Panc1 (cell line): ENCODE measurements around the gene TM7SF3.

Experiments used
- POLR2AphosphoS5 ChIP-seq: IDR thresholded peaks from 2 replicates; pipeline ENCODE4 v1.6.1; 2012; ENCODE audit warnings: mild to moderate bottlenecking, low read depth, low read length, moderate library complexity
- SIN3A ChIP-seq: IDR thresholded peaks from 2 replicates; pipeline ENCODE4 v1.6.1; 2012; ENCODE audit warnings: low read depth, mild to moderate bottlenecking, low read length, moderate library complexity, borderline replicate concordance; ENCODE audit not compliant: insufficient read depth
- TF ChIP-seq, protein P1 (sequence below): fragments of 450-650 bp; IDR thresholded peaks from 2 replicates; pipeline ENCODE4 v1.5.1; 2017; ENCODE audit warnings: mild to moderate bottlenecking
- TF ChIP-seq, protein P2 (sequence below), 2 experiments: IDR thresholded peaks; 2 replicates each; pipeline ENCODE4 v1.6.1; 2011 to 2012; ENCODE audit warnings: low read depth in 2 of 2, control low read depth in 1 of 2, low read length in 1 of 2, mild to moderate bottlenecking in 1 of 2, moderate library complexity in 1 of 2; ENCODE audit not compliant: insufficient read depth in 1 of 2

DNA sequence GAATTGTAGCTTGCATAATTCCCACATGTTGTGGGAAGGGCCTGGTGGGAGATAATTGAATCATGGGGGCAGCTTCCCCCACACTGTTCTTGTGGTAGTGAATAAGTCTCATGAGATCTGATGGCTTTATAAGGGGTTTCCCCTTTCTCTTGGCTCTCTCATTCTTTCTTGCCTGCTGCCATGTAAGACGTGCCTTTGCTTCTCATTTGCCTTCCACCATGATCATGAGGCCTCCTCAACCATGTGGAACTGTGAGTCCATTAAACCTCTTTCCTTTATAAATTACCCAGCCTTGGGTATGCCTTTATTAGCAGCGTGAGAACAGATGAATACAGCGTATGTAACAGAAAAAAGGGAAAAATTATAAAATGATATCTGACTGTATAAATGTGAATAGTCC is 47.1 kb upstream of the TM7SF3 start:
- TF ChIP-seq, protein P1, sequence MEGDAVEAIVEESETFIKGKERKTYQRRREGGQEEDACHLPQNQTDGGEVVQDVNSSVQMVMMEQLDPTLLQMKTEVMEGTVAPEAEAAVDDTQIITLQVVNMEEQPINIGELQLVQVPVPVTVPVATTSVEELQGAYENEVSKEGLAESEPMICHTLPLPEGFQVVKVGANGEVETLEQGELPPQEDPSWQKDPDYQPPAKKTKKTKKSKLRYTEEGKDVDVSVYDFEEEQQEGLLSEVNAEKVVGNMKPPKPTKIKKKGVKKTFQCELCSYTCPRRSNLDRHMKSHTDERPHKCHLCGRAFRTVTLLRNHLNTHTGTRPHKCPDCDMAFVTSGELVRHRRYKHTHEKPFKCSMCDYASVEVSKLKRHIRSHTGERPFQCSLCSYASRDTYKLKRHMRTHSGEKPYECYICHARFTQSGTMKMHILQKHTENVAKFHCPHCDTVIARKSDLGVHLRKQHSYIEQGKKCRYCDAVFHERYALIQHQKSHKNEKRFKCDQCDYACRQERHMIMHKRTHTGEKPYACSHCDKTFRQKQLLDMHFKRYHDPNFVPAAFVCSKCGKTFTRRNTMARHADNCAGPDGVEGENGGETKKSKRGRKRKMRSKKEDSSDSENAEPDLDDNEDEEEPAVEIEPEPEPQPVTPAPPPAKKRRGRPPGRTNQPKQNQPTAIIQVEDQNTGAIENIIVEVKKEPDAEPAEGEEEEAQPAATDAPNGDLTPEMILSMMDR, result no peak
- TF ChIP-seq SIN3A, result no peak
- no peak for TF ChIP-seq POLR2AphosphoS5
- TF ChIP-seq, protein P2, sequence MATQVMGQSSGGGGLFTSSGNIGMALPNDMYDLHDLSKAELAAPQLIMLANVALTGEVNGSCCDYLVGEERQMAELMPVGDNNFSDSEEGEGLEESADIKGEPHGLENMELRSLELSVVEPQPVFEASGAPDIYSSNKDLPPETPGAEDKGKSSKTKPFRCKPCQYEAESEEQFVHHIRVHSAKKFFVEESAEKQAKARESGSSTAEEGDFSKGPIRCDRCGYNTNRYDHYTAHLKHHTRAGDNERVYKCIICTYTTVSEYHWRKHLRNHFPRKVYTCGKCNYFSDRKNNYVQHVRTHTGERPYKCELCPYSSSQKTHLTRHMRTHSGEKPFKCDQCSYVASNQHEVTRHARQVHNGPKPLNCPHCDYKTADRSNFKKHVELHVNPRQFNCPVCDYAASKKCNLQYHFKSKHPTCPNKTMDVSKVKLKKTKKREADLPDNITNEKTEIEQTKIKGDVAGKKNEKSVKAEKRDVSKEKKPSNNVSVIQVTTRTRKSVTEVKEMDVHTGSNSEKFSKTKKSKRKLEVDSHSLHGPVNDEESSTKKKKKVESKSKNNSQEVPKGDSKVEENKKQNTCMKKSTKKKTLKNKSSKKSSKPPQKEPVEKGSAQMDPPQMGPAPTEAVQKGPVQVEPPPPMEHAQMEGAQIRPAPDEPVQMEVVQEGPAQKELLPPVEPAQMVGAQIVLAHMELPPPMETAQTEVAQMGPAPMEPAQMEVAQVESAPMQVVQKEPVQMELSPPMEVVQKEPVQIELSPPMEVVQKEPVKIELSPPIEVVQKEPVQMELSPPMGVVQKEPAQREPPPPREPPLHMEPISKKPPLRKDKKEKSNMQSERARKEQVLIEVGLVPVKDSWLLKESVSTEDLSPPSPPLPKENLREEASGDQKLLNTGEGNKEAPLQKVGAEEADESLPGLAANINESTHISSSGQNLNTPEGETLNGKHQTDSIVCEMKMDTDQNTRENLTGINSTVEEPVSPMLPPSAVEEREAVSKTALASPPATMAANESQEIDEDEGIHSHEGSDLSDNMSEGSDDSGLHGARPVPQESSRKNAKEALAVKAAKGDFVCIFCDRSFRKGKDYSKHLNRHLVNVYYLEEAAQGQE (IDR thresholded peaks at IDR 0.05; ENCODE audit: insufficient read depth in 1 of 2, low read depth in 2 of 2, low read length in 1 of 2), result no peak
